Dermis microvascular lymphatic vessel endothelial cell (primary cell): ENCODE results near the gene DHX35. TPM values are rescaled to one million over a fixed set of nuclear protein-coding genes. Genes with fewer than 3 reads are reported as not detected.
A peak's percentile ranks its signal among the peaks of the same experiment; 100 is the strongest.

Source experiments
- DNase-seq, 2 donors: peaks; one replicate each; pipeline versions ENCODE4 v3.0.0 to v3.0.0-alpha.2; 2010; ENCODE audit warnings: low read depth in 2 of 2
- total RNA-seq: library from RNA; depleted of rRNA; stranded (reverse); fragments of >200 nt; gene quantifications from 2 replicates; pipeline ENCODE4 v1.2.1, GENCODE V29; 2014

The DHX35 gene, protein sequence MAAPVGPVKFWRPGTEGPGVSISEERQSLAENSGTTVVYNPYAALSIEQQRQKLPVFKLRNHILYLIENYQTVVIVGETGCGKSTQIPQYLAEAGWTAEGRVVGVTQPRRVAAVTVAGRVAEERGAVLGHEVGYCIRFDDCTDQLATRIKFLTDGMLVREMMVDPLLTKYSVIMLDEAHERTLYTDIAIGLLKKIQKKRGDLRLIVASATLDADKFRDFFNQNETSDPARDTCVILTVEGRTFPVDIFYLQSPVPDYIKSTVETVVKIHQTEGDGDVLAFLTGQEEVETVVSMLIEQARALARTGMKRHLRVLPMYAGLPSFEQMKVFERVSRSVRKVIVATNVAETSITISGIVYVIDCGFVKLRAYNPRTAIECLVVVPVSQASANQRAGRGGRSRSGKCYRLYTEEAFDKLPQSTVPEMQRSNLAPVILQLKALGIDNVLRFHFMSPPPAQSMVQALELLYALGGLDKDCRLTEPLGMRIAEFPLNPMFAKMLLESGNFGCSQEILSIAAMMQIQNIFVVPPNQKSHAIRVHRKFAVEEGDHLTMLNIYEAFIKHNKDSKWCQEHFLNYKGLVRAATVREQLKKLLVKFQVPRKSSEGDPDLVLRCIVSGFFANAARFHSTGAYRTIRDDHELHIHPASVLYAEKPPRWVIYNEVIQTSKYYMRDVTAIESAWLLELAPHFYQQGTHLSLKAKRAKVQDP
- 7.4 and 9.5 TPM in 2 replicates for total RNA-seq

GRCh38 chr20:38962044-38962927 lies at the start of gene DHX35:
DHX35 (plus strand) TSS chr20:38962344; CDS start chr20:38962368, 24 bp downstream.
- peak; percentile 87 to 97 for DNase-seq

GRCh38 chr20:38915355-38915754 lies 46.8 kb upstream of the DHX35 start:
- DNase-seq = no peak

DNA sequence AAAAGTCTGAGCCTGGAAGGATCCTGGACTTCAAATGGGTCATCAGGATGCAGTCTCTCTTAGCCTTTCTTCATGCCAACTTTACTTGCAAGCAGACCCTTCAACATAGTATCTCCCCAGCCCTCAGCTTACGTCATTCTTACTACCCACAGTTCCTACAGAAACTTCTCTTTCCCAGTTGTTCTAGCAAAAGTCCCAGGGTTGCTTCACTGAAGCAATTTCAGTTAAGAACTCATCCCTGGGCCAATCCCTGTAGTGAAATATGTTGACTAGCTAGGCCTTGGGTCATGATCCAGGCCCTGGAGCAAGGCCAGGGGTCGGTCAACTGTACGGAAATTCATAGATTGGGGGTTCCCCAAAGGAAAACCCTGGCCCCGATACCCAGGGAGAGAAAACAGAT lies 44.5 kb upstream of the DHX35 start:
- DNase-seq = no peak

DNA sequence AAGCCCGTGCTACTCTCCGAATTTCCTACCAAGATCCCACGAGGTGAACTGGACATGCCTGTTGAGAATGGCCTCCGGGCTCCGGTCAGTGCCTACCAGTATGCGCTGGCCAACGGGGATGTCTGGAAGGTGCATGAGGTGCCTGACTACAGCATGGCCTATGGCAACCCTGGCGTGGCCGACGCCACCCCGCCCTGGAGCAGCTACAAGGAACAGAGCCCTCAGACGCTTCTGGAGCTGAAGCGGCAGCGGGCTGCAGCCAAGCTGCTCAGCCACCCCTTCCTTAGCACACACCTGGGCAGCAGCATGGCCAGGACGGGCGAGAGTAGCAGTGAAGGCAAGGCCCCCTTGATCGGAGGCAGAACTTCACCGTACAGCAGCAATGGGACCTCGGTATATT lies 44.0 kb upstream of the DHX35 start:
- no peak for DNase-seq

- no peak for DNase-seq
Observed at GRCh38 chr20:38919683-38920082, 42.5 kb upstream of the DHX35 start.

DNA sequence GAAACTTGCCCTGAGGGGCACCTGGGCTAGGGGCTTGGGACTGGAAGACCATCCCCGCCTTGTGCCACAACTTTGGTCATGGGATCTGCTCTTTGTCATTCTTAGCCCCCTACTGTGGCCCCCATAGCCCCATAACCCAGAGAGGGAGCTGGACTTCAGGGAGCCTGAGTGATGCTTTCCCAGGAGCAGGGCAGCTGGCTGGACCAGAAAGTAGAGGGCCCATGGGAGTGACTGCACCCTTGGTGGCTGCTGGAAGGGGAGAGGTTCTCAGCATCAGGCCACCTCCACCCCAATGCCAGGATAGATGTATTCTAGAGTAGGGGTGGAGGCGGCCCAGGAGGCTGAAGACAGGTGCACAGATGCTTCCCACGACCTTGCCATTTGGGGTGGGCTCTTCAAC lies 41.7 kb upstream of the DHX35 start:
- DNase-seq = no peak

GRCh38 chr20:38920851-38921250 lies 41.3 kb upstream of the DHX35 start:
- DNase-seq = no peak

DNA sequence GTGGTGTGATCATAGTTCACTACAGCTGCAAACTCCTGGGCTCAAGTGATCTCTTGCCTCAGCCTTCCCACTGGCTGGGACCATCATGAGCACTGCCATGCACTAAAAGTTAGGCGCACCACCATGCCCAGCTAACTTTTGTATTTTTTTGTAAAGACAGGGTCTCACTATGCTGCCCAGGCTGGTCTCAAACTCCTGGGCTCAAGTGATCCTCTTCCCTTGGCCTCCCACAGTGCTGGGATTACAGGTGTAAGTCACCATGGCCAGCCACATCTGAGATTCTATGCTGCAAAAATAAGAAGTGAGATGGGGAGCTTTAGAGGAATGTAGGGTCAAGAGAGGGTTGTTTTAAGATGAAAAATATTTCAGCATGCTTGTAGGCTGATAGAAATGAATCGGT lies 37.4 kb upstream of the DHX35 start:
- no peak for DNase-seq

DNA sequence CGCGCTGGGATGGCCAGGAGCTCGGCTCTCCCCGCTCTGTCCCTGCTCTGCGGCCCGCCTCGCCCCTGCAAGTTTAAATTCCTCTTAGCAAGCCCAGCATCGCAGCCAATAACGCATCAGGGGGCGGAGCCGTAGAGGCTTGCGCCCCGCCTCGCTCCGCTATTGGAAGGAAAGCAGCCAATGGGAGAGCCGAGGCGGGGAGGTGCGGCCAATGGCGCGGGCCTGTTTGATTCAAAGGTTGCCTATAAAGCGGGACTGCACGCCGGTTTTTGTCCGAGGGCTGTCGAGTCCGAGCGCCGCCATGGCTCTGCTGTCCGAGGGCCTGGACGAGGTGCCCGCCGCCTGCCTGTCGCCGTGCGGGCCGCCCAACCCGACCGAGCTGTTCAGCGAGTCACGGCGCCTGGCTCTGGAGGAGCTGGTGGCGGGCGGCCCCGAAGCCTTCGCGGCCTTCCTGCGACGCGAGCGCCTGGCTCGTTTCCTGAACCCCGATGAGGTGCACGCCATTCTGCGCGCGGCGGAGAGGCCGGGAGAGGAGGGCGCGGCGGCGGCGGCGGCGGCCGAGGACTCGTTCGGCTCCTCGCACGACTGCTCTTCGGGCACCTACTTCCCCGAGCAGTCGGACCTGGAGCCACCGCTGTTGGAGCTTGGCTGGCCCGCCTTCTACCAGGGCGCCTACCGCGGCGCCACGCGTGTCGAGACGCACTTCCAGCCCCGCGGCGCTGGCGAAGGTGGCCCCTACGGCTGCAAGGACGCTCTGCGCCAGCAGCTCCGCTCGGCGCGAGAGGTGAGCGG lies 35.8 kb upstream of the DHX35 start, which contains the start of gene FAM83D:
Gene FAM83D, plus strand, starts transcription at position 276 of the 792 bp plus-strand sequence. Its CDS starts 26 bp downstream, at position 302.
- DNase-seq = peak; percentile 97 to 99

DNA sequence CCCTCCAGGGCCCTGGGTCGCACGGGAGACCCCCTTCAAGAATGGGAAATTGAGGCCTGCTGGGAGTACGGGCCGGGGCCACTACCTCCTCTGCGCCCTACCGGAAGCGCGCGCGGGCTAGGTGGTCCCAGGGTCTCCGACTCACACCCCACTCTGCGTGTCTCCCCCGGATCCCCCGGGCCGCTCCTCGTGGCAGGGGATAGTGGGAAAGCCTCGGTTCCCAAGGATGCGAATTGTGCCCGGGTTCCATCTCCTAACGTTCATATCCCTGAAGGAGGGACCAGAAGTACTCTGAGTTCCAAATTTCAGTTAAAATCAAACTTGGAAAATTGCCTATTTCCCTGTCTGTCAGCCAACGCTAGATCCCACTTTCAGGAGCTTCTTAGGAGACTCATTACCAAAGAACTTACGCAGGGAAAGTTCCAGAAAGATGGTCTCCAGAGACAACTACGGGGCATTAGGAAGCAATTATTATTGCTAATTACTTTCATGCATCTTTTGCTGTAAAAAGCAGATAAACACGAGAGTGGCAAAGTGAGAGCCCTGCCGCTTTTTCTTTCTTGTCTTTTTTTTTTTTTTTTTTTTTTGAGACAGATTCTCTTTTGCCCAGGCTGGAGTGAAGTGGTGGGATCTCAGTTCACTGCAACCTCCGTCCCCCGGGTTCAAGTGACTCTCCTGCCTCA lies 35.1 kb upstream of the DHX35 start:
- DNase-seq = no peak

GRCh38 chr20:38927902-38928578 lies 34.1 kb upstream of the DHX35 start:
- no peak for DNase-seq

DNA sequence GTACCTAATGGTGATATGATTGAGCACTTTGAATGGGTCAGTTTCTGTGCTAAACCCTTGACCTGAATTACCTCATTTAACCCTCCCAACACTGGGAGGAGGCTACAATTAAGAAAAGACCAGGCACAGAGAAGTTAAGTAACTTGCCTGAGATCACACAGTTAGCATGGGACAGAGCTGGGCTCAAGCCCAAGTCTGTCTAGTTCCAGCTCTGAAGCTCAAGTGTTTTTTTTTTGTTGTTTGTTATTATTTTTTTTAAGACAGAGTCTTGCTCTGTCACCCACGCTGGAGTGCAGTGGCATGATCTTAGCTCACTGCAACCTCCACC lies 31.9 kb upstream of the DHX35 start:
- no peak for DNase-seq

DNA sequence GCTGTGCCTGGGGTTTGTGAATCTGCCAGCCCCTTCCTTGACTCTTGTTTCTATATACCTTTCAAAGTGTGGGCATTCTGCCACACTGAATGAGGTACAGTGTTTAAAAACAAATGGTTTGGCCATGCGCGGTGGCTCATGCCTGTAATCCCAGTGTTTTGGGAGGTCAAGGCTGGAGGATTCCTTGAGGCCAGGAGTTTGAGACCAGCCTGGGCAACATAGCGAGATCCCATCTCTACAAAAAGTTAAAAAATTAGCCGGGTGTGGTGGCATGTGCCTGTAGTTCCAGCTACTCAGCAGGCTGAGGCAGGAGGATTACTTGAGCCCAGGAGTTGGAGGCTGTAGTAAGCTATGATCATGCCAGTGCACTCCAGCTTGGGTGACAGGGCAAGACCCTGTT lies 30.2 kb upstream of the DHX35 start:
- no peak for DNase-seq

DNA sequence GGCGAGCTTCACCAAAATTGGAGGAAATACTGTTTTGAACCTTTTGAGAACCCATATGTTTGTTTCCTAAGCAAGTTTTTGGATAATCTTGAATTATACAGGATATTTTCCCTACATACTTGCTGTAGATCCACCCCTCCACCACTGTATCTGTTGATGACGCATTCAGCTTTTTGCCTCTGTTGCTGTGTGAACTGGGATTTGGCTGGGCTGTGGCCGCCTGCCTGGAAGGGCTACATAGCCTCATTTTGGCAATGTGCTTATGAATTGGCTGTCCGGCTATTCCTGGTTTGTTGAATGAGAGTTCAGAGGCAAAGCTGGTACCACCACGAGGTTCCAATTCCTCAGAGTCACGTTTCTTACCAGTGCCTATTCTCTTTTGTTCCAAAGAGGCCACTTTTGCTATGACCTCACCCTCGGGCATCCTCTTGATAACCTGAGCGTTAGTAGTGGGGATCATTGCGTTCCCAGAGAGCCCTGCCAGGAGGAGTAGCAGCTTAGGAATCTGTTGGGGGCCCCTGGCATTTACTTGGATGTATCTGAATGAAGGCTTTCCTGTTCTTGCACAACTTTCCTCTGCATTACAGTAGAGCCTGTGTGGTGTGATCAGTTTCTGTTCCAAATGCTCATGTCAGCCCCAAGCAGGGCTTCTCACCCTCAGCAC lies 29.6 kb upstream of the DHX35 start:
- no peak for DNase-seq

- DNase-seq = no peak
Observed at GRCh38 chr20:38934530-38934929, 27.6 kb upstream of the DHX35 start.

- DNase-seq = peak in 1 of 2 donors; percentile 42
Observed at GRCh38 chr20:38935285-38935684, 26.9 kb upstream of the DHX35 start.

DNA sequence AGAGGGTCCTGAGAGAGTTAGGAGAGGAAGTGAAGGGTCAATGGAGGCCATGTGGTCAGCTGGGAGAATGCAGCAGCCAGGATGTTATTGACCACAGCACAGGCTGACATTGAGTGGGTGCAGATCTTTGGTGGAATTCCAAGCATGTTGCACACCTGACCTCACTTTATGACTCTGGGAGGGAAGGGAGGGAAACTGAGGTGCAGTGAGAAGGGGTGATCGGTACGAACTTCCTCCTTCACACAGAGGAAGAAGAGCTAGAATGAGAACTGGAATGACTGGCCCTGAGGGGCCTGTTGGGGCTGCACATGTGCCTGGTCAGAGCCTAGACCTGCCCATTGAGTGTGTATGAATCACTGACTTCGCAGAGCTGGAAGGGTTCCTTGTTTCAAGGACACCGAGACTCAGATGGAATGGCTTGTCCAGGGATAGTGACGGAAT lies 26.2 kb upstream of the DHX35 start:
- DNase-seq = no peak

DNA sequence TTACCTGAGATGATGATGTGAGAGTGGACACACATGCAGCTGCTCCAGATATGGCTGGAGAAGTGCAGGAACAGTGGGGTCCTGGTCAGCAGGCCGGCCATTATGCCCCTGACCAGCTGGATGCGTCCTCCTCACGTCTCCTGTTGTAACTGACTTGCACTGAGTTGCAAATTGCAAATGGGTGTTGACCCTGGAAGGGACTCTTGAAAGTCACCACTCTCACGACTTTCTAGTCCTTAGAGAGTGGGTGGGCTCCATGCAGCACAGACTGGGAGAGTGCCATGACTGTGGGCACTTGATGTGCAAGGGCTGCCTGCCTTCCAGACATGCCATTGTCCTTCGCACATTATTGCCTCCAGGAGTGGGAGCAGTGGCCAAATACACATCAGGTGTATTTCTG lies 25.1 kb upstream of the DHX35 start:
- DNase-seq = no peak

- DNase-seq = no peak
Observed at GRCh38 chr20:38937978-38938473, 24.1 kb upstream of the DHX35 start.
